Measurements from ENCODE around the gene FHL1.
A peak's percentile ranks its signal among the peaks of the same experiment; 100 is the strongest.
"Not testable (repeated sequence)": the region's sequence is repeated elsewhere in the genome, so short reads cannot be mapped to it uniquely, and the experiment has no call there.

The FHL1 gene

DNA sequence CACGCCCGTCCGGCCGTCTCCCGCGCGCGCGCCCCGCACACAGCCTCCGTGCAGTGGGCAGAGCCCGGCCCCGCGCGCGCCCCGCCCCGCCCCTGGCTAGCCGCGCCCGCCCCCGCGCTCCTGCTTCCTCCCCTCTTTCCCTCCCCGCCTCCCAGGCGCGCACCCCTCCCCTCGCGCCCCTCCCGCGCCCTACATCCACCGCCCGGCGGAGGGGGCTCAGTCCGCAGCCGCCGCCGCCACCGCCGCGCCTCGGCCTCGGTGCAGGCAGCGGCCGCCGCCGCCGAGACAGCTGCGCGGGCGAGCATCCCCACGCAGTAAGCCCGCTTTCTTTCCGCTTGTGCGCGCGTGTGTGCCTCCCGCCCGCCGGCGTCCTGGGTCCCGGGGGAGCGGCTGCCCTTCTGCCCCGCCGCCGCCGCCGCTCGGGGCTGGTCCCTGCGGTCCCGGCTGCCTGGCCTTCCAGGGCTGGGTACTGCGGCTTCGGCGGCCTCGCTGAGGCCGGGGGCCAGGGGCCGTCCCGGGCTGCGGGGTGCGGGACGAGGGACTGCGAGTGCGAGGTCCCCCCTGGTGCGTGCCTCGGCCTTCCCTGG, at the start of gene FHL1:
TSS of gene FHL1 (plus strand) at position 219 of the 587 bp plus-strand sequence.
- DNase-seq (ENCODE audit: low read depth in 2 of 2) = peak in 1 of 2 donors; percentile 26

- DNase-seq (ENCODE audit: low read depth in 2 of 2) = no peak
These were observed 49.2 kb upstream of the FHL1 start for GRCh38 chrX:136097871-136098805.

- DNase-seq (ENCODE audit: low read depth in 2 of 2) = no peak
These were observed 42.4 kb upstream of the FHL1 start for GRCh38 chrX:136104936-136105335.

GRCh38 chrX:136106920-136107528, 40.3 kb upstream of the FHL1 start:
- no peak for DNase-seq (ENCODE audit: low read depth in 2 of 2)

DNA sequence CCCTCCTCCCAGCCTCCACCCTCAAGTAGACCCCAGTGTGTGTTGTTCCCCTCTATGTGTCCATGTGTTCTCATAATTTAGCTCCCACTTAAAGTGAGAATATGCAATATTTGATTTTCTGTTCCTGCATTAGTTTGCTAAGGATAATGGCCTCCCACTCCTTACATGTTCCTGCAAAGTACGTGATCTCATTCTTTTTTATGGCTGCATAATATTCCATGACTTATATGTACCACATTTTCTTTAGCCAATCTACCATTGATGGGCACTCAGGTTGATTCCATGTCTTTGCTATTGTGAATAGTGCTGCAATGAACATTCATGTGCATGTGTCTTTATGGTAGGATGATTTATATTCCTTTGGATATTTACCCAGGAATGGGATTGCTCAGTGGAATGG, 38.4 kb upstream of the FHL1 start:
- DNase-seq (ENCODE audit: low read depth in 2 of 2) = not testable (repeated sequence)

DNA sequence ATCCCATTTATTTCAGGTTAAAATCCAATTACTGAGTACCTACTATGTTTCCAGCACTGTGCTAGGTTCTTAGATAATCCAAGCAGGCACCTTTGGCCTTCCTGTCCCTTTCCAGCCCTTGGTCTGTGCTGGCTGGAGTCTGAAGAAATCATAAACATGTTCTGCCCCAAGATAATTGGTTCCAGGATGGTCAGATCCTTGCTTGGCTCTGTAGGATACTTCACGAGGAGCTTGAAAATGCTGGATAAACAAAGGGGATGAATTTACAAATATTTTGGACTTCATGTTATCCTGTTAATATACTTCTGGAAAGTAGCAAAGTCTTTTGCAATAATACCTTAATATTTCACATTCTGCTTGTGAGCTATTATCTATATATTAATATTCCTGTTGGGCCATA, 35.0 kb upstream of the FHL1 start:
- no peak for DNase-seq (ENCODE audit: low read depth in 2 of 2)

DNA sequence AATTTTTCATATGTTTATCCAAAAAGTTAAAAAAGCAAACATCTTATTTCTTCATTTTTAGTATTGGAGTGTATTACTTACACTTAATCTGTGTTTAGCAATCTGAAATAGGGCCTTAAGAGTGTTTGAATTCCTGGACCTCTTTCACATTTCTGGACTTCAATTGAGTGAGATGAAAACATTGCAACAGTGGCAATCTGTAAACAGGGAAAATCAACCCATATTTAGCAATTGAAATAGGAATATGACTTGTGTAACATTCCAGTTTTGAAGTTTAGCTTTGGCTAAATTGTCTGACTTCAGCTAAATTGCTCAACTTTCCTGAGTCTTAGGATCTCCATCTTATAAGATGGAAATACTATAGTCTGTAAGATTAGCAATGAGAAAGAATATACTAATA, 34.6 kb upstream of the FHL1 start:
- DNase-seq (ENCODE audit: low read depth in 2 of 2) = no peak

DNA sequence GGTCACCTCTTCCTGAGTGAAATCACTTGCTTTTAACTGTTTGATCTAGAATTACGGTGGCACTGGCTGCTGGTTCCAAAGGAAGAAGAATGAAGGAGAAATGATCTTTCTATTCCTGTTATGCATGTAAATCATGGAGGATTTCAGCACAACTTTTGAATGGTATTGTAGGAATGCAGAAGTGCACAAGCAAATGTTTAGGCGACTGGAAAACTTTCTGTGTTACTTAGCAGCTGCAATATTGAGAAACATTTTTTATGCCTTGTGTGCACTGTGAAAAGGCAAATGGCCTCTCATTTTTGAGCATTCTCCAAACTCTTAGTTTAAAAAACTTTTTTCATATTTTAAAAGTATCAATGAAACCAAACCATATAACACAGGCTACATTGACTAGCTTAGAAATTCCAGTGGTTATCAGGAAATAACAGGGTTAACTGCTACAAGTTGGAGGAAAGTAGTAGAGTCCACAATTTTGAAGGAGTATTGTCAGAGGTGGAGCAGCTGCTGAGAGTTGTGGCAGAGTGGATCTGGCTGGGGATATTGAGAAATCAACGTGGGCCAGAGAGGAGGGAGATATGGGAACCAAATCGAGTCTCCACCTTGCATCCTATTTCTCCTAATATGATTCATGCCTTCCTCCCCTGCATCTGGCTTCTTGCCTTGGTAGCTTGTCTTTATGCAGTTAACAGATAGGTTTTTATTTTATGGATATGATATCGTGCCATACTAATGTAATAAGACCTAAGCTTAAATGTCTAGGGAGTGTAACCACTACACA, 32.0 kb upstream of the FHL1 start:
- no peak for DNase-seq (ENCODE audit: low read depth in 2 of 2)

DNA sequence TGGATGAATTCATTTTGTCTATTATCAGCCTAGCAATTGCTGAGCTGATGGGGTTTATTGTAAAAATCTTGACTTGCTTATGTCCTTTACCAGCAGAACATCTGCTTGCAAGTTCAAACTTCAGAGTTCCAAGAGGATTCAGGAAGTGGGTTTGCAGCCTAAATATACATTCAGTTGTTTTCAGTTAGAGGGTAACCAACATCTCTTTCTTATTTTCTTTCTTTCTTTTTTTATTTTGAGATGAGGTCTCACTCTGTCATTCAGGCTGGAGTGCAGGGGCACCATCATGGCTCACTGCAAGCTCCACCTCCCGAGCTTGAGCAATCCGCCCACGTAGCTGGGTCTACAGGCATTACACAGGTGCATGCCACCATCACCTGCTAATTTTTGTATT, 31.4 kb upstream of the FHL1 start:
- DNase-seq (ENCODE audit: low read depth in 2 of 2) = no peak

GRCh38 chrX:136121788-136122187, 25.5 kb upstream of the FHL1 start:
- no peak for DNase-seq (ENCODE audit: low read depth in 2 of 2)

- no peak for DNase-seq (ENCODE audit: low read depth in 2 of 2)
These were observed 25.1 kb upstream of the FHL1 start for GRCh38 chrX:136122207-136122606.

- DNase-seq (ENCODE audit: low read depth in 2 of 2) = no peak
These were observed 22.2 kb upstream of the FHL1 start for GRCh38 chrX:136125106-136125505.

- no peak for DNase-seq (ENCODE audit: low read depth in 2 of 2)
These were observed 21.0 kb upstream of the FHL1 start for GRCh38 chrX:136126371-136126770.

- no peak for DNase-seq (ENCODE audit: low read depth in 2 of 2)
These were observed 20.4 kb upstream of the FHL1 start for GRCh38 chrX:136126872-136127406.

GRCh38 chrX:136128743-136129142, 18.6 kb upstream of the FHL1 start:
- DNase-seq (ENCODE audit: low read depth in 2 of 2) = no peak

DNA sequence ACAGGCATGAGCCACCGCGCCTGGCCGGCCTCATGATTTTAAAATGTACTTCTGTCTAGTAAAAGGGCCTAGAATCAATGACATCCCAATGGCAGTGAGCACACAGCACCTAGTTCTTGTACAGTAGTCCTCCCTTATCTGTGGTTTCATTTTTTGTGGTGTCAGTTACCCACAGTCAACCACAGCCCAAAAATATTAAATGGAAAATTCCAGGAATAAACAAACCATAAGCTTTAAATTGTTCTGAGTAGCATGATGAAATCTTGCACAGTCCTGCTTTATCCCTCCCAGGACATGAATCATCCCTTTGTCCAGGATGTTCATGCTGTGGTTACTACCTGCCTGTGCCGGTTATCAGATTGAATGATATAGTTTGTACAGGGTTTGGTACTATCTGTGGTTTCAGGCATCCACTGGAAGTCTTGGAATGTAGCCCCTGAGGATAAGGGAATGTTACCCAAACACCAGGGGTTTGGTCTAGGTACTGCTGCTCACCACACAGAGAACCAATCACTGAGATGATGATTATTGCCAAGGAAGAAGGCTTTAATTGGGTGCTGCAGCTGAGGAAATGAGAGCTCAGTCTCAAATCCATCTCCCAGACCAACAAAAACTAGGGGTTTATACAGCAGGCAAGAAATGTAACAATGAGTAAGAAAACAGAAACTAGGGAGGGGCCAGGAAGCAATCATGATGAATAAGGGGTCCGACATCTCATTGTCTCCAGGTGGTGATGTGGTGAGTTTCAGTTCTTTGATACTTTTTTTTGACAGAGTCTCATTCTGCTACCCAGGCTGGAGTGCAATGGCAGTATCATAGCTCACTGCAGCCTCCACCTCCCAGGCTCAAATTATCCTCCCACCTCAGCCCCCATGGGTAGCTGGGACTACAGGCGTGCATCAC, 16.2 kb upstream of the FHL1 start:
- DNase-seq (ENCODE audit: low read depth in 2 of 2) = no peak

DNA sequence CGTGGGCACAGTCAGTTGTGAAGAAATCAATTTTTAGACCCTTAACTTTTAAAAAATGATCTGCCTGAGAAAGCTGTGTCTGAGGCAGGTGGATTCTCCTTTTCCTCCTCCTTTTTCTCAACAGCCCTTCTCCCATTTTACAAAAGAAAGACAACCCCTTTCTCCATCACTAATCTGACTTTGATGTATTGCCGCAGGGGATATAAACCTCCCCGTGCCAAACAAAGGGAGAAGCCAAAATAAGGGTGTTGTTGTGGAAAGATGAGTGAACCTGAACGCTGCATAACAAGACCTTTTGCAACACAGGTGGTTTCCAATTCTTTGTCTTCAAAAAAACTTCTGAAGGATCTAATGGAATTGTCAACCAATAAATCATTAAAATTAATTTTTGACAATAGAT, 8.4 kb upstream of the FHL1 start:
- DNase-seq (ENCODE audit: low read depth in 2 of 2) = no peak

- no peak for DNase-seq (ENCODE audit: low read depth in 2 of 2)
These were observed 5.8 kb upstream of the FHL1 start for GRCh38 chrX:136141569-136141968.

- no peak for DNase-seq (ENCODE audit: low read depth in 2 of 2)
These were observed 4.7 kb upstream of the FHL1 start for GRCh38 chrX:136142592-136142991.

- DNase-seq (ENCODE audit: low read depth in 2 of 2) = no peak
These were observed 3.6 kb upstream of the FHL1 start for GRCh38 chrX:136143711-136144110.

Measured in stimulated activated CD8-positive, alpha-beta memory T cell treated with anti-CD3 and anti-CD28 coated beads, Interleukin-2, amount 100 ng/mL, for 1 hour (primary cell).